GM18909 (cell line): ENCODE measurements around the gene TMEM80.
A peak's percentile ranks its signal among the peaks of the same experiment; 100 is the strongest.
"Not testable (repeated sequence)": the region's sequence is repeated elsewhere in the genome, so short reads cannot be mapped to it uniquely, and the experiment has no call there.

Source experiments
- ATAC-seq: cut with Tn5 transposase; IDR thresholded peaks from one replicate; pipeline ENCODE4 v1.9.1; 2021; ENCODE audit warnings: mild to moderate bottlenecking; ENCODE audit not compliant: unreplicated experiment, poor library complexity

TMEM80 gene

DNA sequence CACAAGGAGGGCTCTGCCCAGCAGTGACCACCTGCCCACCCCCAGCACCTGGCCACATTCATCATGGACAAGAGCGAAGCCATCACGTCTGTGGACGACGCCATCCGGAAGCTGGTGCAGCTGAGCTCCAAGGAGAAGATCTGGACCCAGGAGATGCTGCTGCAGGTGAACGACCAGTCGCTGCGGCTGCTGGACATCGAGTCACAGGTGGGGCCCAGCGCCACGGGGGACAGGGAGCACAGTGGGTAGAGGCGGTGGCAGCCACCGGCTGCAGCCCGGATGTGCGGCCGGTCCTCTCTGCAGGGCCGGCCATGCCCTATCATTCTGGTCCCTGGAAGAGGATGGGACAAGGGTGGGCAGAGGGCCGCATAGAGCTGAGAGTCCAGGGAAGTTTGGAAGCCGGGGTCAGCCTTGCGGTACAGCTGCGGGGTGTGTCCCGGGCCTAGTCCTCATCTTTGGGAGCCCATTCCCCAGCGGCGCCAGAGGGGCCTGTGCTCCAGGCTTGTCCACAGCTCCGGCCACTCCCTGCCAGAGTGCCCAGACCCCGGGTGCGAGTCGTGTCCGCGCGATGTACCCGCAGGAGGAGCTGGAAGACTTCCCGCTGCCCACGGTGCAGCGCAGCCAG is 24.5 kb downstream of the TMEM80 start:
- no peak for ATAC-seq

GRCh38 chr11:720642-721246 is 25.1 kb downstream of the TMEM80 start:
- ATAC-seq: no peak

DNA sequence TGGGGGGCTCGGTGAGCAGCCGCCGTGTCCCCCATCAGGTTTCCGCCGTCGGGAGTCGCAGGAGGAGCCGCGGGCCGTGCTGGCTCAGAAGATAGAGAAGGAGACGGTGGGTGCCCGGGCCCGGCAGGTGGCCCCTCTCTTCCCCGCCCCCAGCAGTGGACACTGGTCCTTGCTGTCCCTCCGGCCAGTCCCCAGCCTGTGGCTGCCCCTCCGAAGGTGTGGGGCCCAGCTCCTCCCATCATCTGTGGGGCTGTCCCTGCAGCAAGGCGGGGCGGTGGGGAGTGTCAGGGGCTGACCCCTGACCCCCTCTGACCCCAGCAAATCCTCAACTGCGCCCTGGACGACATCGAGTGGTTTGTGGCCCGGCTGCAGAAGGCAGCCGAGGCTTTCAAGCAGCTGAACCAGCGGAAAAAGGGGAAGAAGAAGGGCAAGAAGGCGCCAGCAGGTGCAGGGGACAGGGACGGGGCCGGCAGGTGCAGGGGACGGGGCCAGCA is 25.7 kb downstream of the TMEM80 start:
- no peak for ATAC-seq

- no peak for ATAC-seq
Measured at GRCh38 chr11:721741-722345, 26.2 kb downstream of the TMEM80 start.

- no peak for ATAC-seq
Measured at GRCh38 chr11:722346-722811, 26.8 kb downstream of the TMEM80 start.

GRCh38 chr11:723120-723883 is 27.7 kb downstream of the TMEM80 start:
- no peak for ATAC-seq

GRCh38 chr11:724049-724777 is 28.6 kb downstream of the TMEM80 start:
- ATAC-seq: no peak

- ATAC-seq: no peak
Measured at GRCh38 chr11:724778-725386, 29.3 kb downstream of the TMEM80 start.

GRCh38 chr11:725624-726202 is 30.1 kb downstream of the TMEM80 start:
- no peak for ATAC-seq

GRCh38 chr11:726278-727220 is 30.9 kb downstream of the TMEM80 start:
- ATAC-seq: no peak

- ATAC-seq: no peak
Measured at GRCh38 chr11:727281-727701, 31.7 kb downstream of the TMEM80 start.

DNA sequence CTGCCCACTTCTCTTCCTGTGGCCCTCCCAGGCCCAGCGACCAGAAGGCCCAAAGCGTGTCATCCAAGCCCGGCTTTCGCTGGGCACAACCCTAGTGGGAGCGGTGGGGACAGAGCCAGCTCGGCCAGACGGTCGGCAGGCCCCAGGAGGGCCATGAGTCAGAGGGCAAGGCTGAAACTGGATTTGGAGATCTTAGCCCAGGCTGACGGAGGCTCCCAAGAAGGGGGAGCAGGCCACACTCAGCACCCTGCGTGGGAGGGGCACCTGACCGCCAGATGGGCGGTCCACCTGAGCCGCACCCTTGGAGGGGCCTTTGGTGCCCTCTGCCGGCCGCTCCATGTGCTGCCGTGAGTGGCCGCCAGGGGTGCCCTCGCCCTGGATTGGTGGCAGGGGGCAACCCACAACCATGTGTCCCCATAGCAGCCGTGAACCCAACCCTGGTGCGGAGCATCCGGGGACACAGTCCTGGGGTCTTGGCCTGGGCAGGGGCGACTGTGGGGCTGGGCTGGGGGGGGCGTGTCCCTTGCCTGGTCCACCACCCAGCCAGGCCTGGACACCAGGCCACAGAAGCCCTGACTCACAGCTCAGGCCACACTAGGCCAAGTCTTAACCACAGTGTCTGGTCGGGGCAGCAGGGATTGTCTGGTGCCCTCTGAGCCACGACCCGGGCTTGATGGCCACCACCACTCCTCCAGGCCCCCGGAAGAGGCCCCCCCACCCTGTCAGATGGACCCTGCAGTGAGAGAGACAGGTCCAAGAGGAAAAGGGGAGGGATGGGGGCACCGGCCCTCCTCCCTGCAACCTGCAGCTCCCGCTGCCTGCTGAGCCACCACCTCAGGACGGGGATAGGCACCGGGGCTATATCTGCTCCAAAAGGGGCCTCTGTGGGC is 32.5 kb downstream of the TMEM80 start:
- peak; percentile 61 for ATAC-seq

- no peak for ATAC-seq
Measured at GRCh38 chr11:728901-729491, 33.4 kb downstream of the TMEM80 start.

GRCh38 chr11:729492-730074 is 34.0 kb downstream of the TMEM80 start:
- no peak for ATAC-seq

DNA sequence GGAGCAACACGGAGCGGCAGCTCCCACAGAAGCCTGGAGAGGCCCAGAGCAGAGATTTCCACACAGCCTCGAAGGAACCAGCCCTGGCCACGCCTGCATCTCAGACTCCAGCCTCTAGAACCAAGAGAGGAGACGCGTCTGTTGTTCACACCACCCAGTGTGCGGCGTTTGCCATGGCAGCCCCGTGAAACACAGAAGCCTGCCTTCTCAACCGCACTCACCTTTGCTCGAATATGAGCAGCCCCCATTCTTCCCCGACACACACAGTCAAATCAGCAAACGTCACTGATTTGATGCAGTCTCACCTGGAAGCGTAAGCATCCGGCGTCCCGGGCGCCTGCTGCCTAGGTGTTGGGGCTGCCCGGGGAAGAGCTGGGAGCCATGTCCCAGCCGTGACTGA is 37.5 kb downstream of the TMEM80 start:
- ATAC-seq: no peak

DNA sequence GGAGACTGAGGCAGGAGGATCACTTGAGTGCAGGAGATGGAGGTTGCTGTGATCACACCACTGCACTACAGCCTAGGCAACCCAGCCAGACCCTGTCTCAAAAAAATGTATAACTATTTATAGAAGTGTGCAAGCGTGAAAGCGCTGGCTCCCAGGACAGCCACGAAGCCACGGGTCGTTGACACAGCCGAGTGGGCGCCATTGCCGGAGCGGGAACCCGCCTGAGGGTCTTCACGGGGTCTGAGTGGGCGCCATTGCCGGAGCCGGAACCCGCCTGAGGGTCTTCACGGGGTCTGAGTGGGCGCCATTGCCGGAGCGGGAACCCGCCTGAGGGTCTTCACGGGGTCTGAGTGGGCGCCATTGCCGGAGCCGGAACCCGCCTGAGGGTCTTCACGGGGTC is 38.9 kb downstream of the TMEM80 start:
- ATAC-seq: not testable (repeated sequence)

DNA sequence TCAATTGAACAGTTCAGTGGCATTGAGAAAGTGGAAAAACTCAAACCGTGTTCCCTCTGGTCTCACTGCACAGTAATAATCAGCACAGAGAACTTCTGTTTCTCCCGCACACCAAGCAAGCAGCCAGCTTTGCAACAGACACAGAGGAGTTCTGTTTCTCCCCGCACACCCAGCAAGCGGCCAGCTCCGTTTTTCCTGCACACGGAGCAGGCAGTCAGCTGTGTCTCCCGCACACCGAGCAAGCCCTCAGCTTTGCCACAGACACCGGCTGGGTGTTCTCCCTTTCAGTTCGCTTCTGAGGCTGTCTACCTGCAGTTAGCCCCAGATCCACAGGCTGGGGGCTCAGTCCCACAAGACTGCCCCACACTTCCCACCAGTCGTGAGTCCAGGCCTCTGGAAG is 41.8 kb downstream of the TMEM80 start:
- ATAC-seq: no peak
